NCI-H128 (cell line): ENCODE measurements around the gene SLC8A1.

Experiments
- DNase-seq: peaks from one replicate; lab custom pipeline; 2025; ENCODE audit not compliant: unreplicated experiment; lab: John Stamatoyannopoulos, UW

SLC8A1 gene

GRCh38 chr2:40451918-40452605, at the start of gene SLC8A1:
TSS of gene SLC8A1 (minus strand) at chr2:40452090.
- no peak for DNase-seq

- no peak for DNase-seq
These were observed 47.5 kb upstream of the SLC8A1 start for GRCh38 chr2:40499437-40499836.

GRCh38 chr2:40497251-40497859, 45.5 kb upstream of the SLC8A1 start:
- DNase-seq = no peak

- no peak for DNase-seq
These were observed 37.7 kb upstream of the SLC8A1 start for GRCh38 chr2:40489678-40489960.

GRCh38 chr2:40488927-40489677, 37.2 kb upstream of the SLC8A1 start:
- DNase-seq = no peak

GRCh38 chr2:40488101-40488601, 36.3 kb upstream of the SLC8A1 start:
- DNase-seq = no peak

- no peak for DNase-seq
These were observed 35.7 kb upstream of the SLC8A1 start for GRCh38 chr2:40487602-40488001.

- DNase-seq = no peak
These were observed 34.0 kb upstream of the SLC8A1 start for GRCh38 chr2:40485854-40486253.

- DNase-seq = no peak
These were observed 33.4 kb upstream of the SLC8A1 start for GRCh38 chr2:40485318-40485717.

- DNase-seq = no peak
These were observed 31.8 kb upstream of the SLC8A1 start for GRCh38 chr2:40483549-40484243.

GRCh38 chr2:40480596-40480995, 28.7 kb upstream of the SLC8A1 start:
- no peak for DNase-seq

- DNase-seq = no peak
These were observed 28.2 kb upstream of the SLC8A1 start for GRCh38 chr2:40480073-40480472.

GRCh38 chr2:40477361-40477760, 25.5 kb upstream of the SLC8A1 start:
- no peak for DNase-seq

- DNase-seq = no peak
These were observed 24.5 kb upstream of the SLC8A1 start for GRCh38 chr2:40476436-40476835.

- DNase-seq = no peak
These were observed 22.4 kb upstream of the SLC8A1 start for GRCh38 chr2:40474306-40474705.

GRCh38 chr2:40471866-40472265, 20.0 kb upstream of the SLC8A1 start:
- DNase-seq = no peak

- no peak for DNase-seq
These were observed 19.2 kb upstream of the SLC8A1 start for GRCh38 chr2:40470822-40471813.

GRCh38 chr2:40466935-40467572, 15.2 kb upstream of the SLC8A1 start:
- no peak for DNase-seq

GRCh38 chr2:40466332-40466906, 14.5 kb upstream of the SLC8A1 start:
- DNase-seq = no peak

- no peak for DNase-seq
These were observed 11.2 kb upstream of the SLC8A1 start for GRCh38 chr2:40463112-40463511.
